HG03432 (cell line): ENCODE results near the gene NAA20.
"Not testable (repeated sequence)": the region's sequence is repeated elsewhere in the genome, so short reads cannot be mapped to it uniquely, and the experiment has no call there.

Experiments used
- ATAC-seq: cut with Tn5 transposase; IDR thresholded peaks from one replicate; pipeline ENCODE4 v1.9.1; 2021; ENCODE audit warnings: mild to moderate bottlenecking, moderate library complexity; ENCODE audit not compliant: unreplicated experiment

Gene NAA20

DNA sequence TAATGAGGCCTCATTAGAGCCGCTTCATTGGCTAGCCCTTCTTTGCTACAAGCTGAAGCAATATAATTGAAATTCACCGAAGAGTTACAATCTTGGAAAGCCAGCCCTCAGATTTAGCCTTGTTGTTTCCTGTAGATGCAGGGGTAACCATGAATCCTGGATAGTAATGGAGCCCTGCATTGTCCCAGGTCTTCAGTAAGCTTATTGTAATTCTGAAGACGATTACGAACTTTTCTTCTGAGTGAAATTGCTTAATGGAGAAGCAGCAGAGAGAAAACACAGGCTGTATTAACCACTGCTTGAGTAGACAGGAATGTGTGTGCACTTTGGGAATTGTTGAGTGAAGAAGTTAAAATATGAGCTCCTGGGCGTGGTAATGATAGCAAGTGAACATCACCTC is 26.3 kb upstream of the NAA20 start:
- no peak for ATAC-seq

DNA sequence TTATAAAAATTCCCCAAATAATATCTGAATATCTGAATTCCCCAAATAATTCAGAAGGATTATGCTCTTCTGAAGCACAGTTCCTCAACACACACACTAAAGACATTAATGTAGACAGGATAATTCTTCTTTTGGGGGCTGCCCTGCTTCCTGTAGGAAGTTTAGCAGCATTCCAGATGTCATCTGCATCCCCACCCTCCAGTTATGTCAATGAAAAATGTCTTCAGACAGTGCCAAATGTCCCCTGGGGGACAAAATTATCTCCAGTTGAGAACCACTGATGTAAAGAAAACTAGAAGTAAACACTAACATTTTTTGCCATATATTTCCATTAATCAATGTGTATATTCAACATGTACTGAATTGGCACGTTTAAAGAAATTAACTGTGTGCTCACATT is 25.9 kb upstream of the NAA20 start:
- no peak for ATAC-seq

DNA sequence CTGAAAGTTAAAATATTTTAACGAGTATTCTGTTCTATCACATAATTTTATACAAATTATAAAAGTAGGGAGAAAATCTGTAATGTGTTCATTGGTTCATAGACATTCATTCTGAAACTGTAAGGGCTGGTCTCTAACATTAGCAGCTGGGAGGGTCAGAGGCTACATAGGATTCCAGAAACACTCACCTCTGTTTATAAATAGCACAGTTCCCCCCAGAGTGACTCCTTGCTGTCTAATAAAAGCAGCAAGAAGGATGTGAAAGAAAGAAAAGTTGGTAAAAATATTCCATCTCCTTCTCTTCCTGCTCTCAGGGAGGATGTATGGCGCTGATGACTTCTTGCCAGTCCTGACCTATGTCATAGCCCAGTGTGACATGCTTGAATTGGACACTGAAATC is 25.3 kb upstream of the NAA20 start:
- ATAC-seq: no peak

DNA sequence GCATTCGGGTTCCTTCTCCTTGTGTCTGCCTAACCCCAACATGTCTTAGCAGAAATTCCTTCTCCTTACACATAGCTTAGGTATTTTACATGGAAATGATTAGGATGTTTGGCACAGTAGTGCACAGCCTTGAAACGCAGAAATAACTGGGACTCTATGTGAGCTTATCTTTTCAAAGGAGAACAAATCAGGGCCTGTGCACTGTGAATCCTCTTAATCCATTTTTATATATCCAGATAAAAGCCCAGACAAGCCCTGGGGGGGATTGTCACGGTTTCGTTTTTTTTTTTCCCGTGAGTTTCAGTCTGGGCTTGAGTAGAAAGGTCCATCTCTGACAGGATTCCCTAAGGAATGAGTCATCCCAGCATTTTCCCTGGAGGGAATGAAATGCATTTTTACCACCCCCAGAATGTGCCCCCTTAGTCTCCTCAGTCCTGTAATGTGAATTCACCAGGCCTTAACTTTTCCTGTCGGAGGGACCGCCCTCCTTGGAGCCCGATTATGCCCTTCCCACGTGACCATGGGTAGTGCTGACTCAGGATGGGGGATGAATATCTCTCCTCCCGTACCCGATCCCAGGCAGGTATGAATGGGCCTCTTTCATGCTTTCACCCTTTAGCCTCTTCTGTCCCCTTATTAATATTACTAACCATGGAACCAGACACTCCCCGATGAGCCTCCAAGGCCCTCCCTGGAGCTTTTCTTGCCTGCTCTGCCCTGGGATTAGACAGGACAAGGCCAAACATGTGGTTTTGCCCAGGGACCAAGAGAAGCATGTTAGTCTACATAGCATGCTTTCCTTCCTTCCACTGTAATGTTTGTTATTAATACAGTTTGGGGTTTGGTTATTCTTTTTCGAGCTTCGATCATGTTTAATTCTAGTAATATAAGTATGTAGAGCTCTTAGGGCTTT is 23.9 kb upstream of the NAA20 start:
- no peak for ATAC-seq

DNA sequence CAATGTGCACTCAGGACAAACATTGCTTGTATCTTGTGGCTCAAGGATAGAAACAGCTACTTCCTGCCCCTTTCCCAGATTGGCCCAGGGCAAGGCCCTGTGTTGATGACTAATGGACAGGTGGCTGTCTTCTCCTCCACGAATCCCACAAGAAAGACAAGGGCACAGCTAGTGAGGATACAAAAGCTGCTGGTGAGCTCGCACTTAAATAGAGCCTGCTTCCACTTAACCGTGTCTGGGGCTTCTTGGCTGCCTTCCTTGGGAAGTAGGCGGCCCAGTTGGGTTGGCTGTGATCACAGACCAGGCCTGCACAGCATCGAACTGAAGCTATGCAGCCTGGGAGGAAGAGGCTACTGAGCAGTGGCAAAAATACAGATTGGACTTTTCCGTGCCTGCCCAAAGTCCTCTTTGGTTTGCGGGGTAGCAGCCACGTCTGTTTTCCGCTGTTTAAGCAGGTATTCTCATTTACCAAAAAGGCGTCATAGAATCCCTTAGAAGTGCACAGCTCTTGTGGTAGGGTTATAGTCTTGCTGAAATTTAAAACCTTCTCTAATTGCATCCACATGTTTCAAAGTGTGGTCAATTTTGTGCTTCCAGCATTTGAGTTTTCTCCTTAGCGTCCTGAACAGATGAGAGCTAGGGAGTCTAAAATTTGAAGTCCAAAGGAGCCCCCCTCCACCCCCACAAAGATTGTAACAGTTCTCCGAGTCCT is 23.0 kb upstream of the NAA20 start:
- ATAC-seq: no peak

DNA sequence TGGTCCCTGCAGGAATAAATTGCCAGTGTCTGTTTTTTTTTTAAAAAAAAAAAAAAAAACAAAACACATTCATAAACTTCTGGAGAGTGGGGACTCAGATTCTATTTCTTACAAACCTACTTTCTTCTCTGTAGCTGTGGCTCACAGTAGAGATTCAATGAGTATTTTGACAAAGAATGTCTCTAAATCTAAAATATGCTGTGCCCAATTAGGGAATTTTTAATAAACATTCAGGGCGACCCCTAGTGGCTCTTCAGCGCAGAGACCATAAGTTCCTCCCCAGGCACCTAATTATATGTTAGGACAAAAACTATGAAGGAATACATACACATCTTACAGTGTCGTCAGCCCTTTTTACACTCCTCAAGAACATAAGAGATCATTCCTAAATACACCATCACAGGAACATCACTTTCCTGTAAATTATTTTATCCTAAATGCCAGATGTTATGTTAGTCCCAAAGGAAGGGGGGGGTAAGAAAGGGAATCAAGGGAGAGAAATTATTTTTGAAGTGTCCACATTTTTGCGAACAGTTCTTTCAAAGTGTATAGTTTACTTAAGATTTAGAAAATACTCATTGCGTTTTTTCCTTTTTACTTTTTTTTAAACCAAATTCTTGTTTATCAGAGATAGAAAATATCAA is 21.8 kb upstream of the NAA20 start:
- ATAC-seq: no peak

DNA sequence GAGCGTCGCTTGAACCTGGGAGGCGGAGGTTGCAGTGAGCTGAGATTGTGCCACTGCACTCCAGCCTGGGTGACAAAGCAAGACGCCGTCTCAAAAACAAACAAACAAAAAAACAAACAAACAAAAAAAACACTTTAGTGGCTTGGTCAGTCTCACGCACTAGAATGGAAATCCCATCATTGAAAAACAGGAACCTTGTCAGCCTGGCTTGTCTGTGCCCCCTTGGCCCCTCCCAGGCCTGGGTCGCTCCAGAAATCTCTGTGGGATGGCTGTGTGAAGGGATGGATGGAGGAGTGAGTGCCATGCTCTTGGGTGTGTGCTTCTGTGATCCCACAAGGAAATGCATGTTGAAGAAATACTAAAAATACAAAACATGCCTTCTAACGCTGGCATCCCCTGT is 20.9 kb upstream of the NAA20 start:
- no peak for ATAC-seq

DNA sequence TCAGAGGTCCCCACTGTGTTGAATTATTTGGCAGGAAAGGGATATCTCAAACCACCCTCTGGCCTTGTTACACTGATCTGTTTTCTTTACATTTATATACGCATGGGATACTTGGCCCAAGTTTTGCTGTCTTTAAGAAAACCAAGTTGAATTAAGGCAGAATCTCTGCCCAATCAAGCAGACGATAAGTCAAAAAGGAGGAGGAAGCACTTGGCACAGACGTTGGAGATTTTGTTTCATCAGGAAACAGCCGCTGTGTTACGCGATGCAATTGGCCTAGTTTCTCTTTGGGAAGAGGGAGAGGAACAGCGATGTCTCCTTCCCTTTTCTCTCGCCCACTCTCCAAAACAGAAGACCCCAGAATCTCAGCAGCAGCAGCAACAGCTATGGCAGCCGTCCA is 20.2 kb upstream of the NAA20 start:
- no peak for ATAC-seq

DNA sequence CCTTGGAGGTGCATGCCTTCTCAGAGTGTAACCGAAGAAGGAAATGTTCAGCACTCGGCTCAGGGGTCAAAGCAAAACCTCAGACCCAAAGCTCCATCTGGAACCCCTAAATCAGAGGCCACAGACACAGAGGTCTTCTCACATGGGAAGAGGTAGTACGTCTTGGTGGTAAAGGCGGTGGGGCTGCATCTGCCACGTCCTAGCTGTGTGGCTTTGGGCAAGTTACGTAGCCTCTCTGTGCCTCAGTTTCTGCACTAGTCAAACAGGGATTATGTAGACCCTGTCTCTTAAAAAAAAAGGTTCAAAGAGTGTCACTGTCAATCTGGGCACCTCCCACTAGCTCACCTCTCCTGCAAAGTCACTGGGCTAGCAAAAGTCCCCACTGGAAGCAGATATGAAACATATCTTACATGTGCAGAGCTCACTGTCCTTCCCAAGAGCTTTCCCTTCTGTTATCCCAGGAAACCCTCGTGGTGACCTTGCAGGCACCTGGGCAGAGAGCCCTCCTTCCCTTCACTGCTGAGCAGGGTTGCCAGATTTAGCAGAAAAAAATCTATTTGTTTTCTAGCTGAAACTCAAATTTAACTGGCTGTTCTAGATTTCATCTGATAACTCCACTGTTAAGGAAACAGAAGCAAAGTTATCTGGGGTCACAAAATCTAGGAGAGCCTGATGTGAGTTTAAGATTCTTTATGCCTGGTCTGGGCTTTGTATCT is 18.0 kb upstream of the NAA20 start:
- no peak for ATAC-seq

DNA sequence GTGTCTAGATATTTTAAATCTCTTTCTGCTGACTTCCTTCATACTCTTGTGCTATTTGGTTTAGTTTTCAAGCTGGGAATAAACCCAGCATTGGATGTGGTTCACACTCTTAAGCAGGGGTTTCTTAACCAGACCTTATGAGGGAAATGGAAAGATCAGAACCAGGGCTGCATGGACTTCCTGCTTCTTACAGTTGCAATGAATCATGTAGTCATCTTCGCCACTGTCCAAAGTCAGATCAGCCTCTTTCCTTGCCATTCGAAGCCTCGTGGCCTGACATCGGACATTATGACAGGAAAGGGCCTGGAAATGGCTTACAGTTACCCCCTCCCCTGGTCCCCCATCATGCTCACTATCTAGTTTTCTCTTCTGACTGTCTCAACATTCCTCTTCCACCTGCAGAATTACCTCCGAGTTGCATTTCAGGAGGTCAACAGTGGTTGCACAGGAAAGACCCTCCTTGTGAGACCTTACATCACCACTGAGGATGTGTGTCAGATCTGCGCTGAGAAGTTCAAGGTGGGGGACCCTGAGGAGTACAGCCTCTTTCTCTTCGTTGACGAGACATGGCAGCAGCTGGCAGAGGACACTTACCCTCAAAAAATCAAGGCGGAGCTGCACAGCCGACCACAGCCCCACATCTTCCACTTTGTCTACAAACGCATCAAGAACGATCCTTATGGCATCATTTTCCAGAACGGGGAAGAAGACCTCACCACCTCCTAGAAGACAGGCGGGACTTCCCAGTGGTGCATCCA is 16.8 kb upstream of the NAA20 start:
- ATAC-seq: no peak

DNA sequence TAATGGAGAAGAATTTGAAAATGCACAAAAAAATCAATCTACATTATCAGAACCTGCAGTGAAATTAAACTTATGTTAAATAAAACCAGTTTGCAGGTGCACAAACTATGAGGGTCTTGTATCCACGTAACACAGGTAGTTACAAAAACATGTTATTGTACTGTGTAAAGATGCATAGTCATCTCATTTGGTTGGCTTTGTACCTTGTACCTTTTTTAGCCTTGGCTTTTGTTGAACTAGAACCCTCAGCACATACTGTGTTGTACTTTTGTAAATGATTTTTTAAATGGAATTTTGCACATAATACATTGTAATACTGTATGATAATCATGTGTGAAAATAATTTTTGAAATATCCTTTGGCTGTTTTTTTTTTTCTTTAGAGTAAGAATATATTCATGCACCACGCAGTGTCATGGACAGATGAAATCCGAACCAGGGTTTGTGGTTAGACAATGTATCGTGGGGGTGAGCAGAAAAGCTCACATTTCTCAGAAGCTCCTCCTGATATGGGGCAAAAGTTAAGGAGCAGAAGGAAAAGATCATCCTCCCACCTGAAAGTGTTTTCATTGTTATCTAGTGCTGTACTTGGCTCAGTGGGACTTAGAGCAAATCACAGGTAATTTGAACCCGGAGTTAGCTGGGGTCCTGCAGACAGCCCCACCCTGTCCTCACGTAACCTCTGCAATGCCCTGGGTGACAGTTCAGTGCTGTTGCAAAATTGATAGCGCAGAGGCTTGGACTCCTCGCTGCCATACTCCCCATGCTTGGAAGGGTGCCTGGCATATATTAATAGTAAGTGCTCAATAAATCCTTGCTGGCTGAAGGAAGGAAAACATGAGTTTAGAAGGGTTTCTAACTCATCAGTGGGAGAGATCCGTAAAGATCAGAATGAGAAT is 14.8 kb upstream of the NAA20 start:
- no peak for ATAC-seq

DNA sequence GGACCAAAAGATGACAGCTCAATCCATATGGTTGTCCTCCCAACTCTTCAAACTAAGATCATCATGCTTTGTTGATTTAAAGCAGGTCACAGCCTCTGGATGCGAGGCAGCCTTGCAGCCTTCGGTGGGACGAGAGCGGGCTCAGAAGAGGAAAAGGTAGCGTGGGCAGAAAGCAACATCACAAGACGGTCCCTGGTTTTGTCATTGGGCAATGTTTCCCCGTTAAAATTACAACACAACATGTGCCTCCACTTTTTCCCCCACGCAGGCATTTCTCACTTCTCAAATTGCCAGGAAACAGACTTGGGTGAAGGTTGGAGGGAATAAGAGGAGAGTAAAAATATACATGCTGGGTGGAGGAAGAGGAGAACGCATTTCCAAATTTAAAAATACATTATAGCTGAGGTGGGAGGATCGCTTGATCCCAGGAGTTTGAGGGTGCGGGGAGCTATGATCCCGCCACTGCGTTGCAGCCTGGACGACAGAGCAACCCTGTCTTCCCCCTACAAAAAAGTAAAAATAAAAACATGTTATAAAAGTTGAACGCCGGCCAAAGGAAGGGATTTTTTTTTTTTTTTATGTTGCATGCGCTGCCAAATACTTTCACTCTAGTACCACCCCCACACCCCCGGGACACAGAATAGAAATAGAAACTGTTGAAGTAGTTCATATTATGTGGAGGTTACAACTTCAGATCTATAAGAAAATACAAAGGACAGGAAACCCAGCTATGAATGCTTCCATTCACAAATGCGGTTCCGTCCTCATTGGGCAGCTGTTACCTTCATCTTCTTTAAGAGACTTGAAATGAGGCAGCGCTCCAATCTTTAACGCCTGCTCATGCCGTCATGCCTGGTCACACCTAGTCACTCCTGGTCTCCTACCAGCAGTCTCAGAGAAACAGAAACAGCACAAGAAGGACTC is 13.9 kb upstream of the NAA20 start:
- ATAC-seq: peak; percentile 52

DNA sequence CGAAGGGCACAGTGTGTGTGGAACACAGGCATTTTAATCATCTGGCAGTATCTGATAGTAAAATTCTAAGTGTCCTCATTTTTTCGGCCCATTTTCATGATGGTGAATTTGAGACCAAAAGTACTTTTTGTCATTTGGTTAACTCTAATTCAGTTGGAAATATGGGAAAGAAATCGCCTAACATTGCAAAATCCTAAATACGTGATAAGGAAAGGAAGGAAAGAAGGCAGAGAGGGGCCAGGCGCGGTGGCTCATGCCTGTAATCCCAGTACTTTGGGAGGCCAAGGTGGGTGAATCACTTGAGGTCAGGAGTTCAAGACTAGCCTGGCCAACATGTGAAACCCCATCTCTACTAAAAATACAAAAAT is 13.2 kb upstream of the NAA20 start:
- ATAC-seq: not testable (repeated sequence)

DNA sequence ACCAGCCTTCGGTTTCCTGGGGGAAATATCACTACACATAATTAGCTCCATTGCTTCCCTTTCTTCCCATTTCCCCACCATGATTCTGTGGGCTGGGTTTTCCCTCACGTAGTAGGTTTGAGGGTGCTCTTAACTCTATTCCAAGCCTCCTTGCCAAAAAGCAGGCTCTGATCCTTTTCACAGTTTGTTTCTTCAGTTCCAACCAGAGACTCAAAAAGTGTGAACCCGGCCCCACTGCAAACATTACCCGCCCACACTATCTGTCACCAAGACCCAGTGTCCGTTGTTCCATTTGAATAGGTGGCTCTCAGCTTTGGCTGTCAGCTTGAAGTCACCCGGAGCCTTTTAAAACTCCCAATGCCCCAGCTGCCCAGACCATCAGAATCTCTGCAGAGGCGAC is 11.8 kb upstream of the NAA20 start:
- ATAC-seq: no peak

DNA sequence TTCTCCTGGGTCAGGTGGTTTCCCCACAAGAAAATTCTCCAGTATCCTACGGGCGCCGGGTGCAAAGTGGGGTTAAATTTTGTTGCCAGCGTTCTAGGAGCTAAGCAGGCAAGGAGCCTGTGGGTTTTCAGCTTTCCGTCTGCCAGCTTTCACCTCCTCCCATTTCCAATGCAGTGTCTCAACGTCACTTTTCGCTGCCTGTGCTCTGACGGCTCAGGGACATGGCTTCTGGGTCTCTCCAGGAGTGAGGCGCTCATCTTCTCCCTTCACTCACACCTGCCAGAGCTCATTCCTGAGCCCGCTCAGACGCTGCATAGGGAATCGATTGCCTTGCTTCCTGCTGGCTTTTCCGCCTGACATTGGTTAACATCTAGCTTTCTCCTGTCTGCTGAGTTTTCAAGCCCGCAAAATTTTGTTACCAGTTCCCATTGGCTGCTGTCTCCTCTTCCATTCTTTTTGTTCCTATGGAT is 7.3 kb upstream of the NAA20 start:
- ATAC-seq: no peak

DNA sequence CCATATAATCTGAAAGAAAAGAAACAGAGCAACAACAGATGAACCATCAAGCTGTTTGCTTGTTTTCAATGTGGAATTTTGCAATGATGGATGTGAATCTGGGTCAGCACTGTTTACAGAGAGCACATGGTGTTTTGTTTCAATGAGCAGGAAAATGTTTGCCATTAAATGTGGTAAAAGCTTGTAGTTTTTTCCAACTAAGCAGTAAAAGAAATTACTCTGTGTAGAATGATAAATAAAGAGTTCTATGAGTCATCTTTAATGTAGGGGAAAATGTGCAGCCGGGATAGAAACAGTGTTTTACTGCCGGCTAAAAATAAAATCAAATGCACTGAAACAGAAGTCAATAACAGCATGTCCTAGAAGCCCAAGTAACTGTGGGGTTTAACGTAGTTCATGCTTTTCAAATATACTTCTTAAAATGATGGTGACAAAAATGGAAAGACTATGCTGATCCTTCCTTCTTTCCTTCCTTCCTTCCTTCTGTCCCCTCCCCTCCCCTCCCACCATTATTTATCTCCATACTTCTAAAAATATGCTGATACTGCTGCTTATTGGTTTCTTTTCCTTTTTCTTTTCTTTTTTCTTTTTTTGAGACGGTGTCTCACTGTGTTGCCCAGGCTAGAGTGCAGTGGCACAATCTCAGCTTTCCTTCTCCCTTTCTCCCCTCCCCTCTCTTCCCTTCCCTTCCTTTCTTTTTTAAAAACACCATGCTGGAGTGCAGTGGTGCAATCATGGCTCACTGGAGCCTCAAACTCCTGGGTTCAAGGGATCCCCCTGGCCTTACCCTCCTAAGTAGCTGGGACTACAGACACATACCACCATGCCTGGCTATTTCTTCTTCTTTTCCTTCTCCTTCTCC is 6.3 kb upstream of the NAA20 start:
- no peak for ATAC-seq

DNA sequence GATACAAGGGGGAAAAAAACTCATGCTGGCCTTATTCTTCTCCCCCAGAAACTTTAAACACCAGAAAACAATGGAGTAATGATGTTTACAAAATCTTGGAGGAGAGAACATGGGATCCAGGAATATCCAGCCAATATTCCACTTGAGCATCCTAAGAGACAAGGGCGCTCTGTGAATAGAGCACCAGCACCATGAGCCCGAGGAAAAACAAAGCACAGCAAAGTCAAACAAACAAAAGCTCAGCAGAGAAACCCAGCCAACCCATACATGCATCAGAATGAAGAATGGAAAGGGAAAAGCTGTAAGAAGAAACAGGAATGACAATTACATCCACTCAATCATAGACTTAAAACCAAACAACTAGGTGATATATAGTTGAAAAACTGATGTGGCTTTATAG is 4.6 kb upstream of the NAA20 start:
- ATAC-seq: no peak
